GM19193 (cell line): ENCODE results near the gene ELAVL1.

Experiments used
- POLR2A ChIP-seq: IDR thresholded peaks from 4 replicates; pipeline ENCODE4 v1.6.1; 2011; ENCODE audit not compliant: insufficient read depth, insufficient read length; ENCODE audit errors: extremely low read depth

ELAVL1 gene

GRCh38 chr19:7980168-7980567 is 25.3 kb downstream of the ELAVL1 start:
- no peak for TF ChIP-seq POLR2A

- no peak for TF ChIP-seq POLR2A
These were observed 25.9 kb downstream of the ELAVL1 start for GRCh38 chr19:7979559-7979958.

GRCh38 chr19:7979011-7979410 is 26.4 kb downstream of the ELAVL1 start:
- TF ChIP-seq POLR2A, result no peak

- no peak for TF ChIP-seq POLR2A
These were observed 27.1 kb downstream of the ELAVL1 start for GRCh38 chr19:7978179-7978825.

- TF ChIP-seq POLR2A, result no peak
These were observed 27.8 kb downstream of the ELAVL1 start for GRCh38 chr19:7977723-7978040.

GRCh38 chr19:7977021-7977722 is 28.3 kb downstream of the ELAVL1 start:
- no peak for TF ChIP-seq POLR2A

GRCh38 chr19:7976461-7976860 is 29.0 kb downstream of the ELAVL1 start:
- TF ChIP-seq POLR2A, result no peak

GRCh38 chr19:7975037-7975436 is 30.4 kb downstream of the ELAVL1 start:
- TF ChIP-seq POLR2A, result no peak

- no peak for TF ChIP-seq POLR2A
These were observed 31.6 kb downstream of the ELAVL1 start for GRCh38 chr19:7973883-7974282.

GRCh38 chr19:7971553-7972520 is 33.6 kb downstream of the ELAVL1 start:
- TF ChIP-seq POLR2A, result no peak

GRCh38 chr19:7970716-7971448 is 34.6 kb downstream of the ELAVL1 start:
- TF ChIP-seq POLR2A, result no peak

- no peak for TF ChIP-seq POLR2A
These were observed 35.9 kb downstream of the ELAVL1 start for GRCh38 chr19:7969555-7969939.

GRCh38 chr19:7968796-7969554 is 36.5 kb downstream of the ELAVL1 start:
- TF ChIP-seq POLR2A, result no peak
